COLO668 (cell line): ENCODE results near the gene PLEKHA7.
"Not testable (repeated sequence)": the region's sequence is repeated elsewhere in the genome, so short reads cannot be mapped to it uniquely, and the experiment has no call there.

Experiments used
- DNase-seq: peaks from one replicate; lab custom pipeline; 2025; ENCODE audit not compliant: unreplicated experiment; lab: John Stamatoyannopoulos, UW

Gene PLEKHA7

GRCh38 chr11:17014321-17014832 lies at the start of gene PLEKHA7:
TSS of gene PLEKHA7 (minus strand) at chr11:17014414. CDS start at chr11:17014401, 13 bp downstream.
- DNase-seq: peak; percentile 60

GRCh38 chr11:17063171-17064002 lies 49.2 kb upstream of the PLEKHA7 start:
- peak; percentile 64 for DNase-seq

GRCh38 chr11:17051146-17051545 lies 36.9 kb upstream of the PLEKHA7 start:
- not testable (repeated sequence) for DNase-seq

- not testable (repeated sequence) for DNase-seq
These were observed 34.3 kb upstream of the PLEKHA7 start for GRCh38 chr11:17048491-17048890.

- DNase-seq: no peak
These were observed 32.5 kb upstream of the PLEKHA7 start for GRCh38 chr11:17046690-17047089.

GRCh38 chr11:17036666-17037658 lies 22.7 kb upstream of the PLEKHA7 start:
- no peak for DNase-seq

- DNase-seq: not testable (repeated sequence)
These were observed 19.8 kb upstream of the PLEKHA7 start for GRCh38 chr11:17034027-17034426.

GRCh38 chr11:17026487-17027082 lies 12.4 kb upstream of the PLEKHA7 start:
- DNase-seq: no peak

GRCh38 chr11:17024924-17025323 lies 10.7 kb upstream of the PLEKHA7 start:
- no peak for DNase-seq

- DNase-seq: no peak
These were observed 7.3 kb upstream of the PLEKHA7 start for GRCh38 chr11:17021511-17021910.

- no peak for DNase-seq
These were observed 6.6 kb upstream of the PLEKHA7 start for GRCh38 chr11:17020831-17021230.

- no peak for DNase-seq
These were observed 5.0 kb upstream of the PLEKHA7 start for GRCh38 chr11:17019232-17019631.

- peak; percentile 26 for DNase-seq
These were observed 1.5 kb upstream of the PLEKHA7 start for GRCh38 chr11:17015627-17016126.

GRCh38 chr11:17014833-17015626 lies 816 bp upstream of the PLEKHA7 start:
- DNase-seq: peak; percentile 47

GRCh38 chr11:17013548-17014320 lies 480 bp downstream of the PLEKHA7 start:
- peak; percentile 54 for DNase-seq

GRCh38 chr11:17012712-17013547 lies 1.3 kb downstream of the PLEKHA7 start:
- peak; percentile 65 for DNase-seq

- no peak for DNase-seq
These were observed 2.0 kb downstream of the PLEKHA7 start for GRCh38 chr11:17012179-17012578.

GRCh38 chr11:17010851-17011420 lies 3.3 kb downstream of the PLEKHA7 start:
- no peak for DNase-seq
